HepG2 (cell line): ENCODE measurements around the gene PDE4D. TPM values are rescaled to one million over a fixed set of nuclear protein-coding genes. Genes with fewer than 3 reads are reported as not detected.

ENCODE experiments used
- ATAC-seq: fragments of 200-7000 bp; cut with Tn5 transposase; 3 replicates; pipeline ENCODE4 v1.9.1; 2020; ENCODE audit warnings: mild to moderate bottlenecking, moderate library complexity
- BruUV-seq: library from RNA; stranded (reverse); fragments of 400-500 nt; replicated peaks from 2 replicates; lab custom pipeline; 2021; lab: Mats Ljungman, UMichigan
- CTCF ChIA-PET: fragments of 300-600 bp; formaldehyde crosslinking; extraction: SDS; loops from one replicate; lab custom pipeline; 2021; ENCODE audit warnings: low total read pairs, inconsistent platforms, low intra/inter-chr PET ratio; lab: Yijun Ruan, JAX
- POLR2A ChIA-PET: fragments of 350-600 bp; sonication (Branson Sonifier 250); formaldehyde crosslinking; loops from one replicate; lab custom pipeline; 2020; ENCODE audit warnings: antibody characterized with exemption, inconsistent platforms; lab: Yijun Ruan, JAX
- DNase-seq: peaks from one replicate; pipeline ENCODE4 v3.0.0-alpha.2; 2015; ENCODE audit warnings: low spot score
- FAIRE-seq: peaks from 3 replicates; lab custom pipeline; 2011; peaks lifted over from hg19 to GRCh38; lab: Jason Lieb, UNC
- H2AFZ ChIP-seq: one replicate; pipeline ENCODE4 v1.6.1; 2011; ENCODE audit warnings: low read length, inconsistent platforms
- H3K27ac ChIP-seq: fragments of 300-600 bp; 3 replicates; pipeline ENCODE4 v1.8.0; 2011; ENCODE audit warnings: mixed run types, mild to moderate bottlenecking, mixed read lengths, low read length, inconsistent platforms; ENCODE audit not compliant: insufficient read depth; ENCODE audit errors: extremely low read length
- H3K27me3 ChIP-seq, 2 experiments: fragments of 200-600 bp in 1 of 2; 2 replicates in 1 of 2; 3 replicates in 1 of 2; pipeline versions ENCODE4 v1.6.0 to v1.8.0; 2011; ENCODE audit warnings: low read length in 2 of 2, mild to moderate bottlenecking in 2 of 2, moderate library complexity in 2 of 2, inconsistent platforms in 1 of 2; ENCODE audit not compliant: insufficient read depth in 2 of 2, control insufficient read depth in 1 of 2
- H3K36me3 ChIP-seq, 2 experiments: fragments of 200-600 bp in 1 of 2; replicated peaks in 1 of 2; 2 replicates in 1 of 2; 3 replicates in 1 of 2; pipeline versions ENCODE4 v1.5.1 to v1.8.0; 2011; ENCODE audit warnings: low read length in 2 of 2, inconsistent platforms in 1 of 2; ENCODE audit not compliant: insufficient read depth in 2 of 2, control insufficient read depth in 1 of 2
- H3K4me1 ChIP-seq: 2 replicates; pipeline ENCODE4 v1.5.1; 2012; ENCODE audit warnings: low read length, inconsistent platforms; ENCODE audit not compliant: insufficient read depth
- H3K4me2 ChIP-seq: 2 replicates; pipeline ENCODE4 v1.6.0; 2011; ENCODE audit warnings: low read depth, low read length, inconsistent platforms
- H3K4me3 ChIP-seq, 3 experiments: fragments of 200-600 bp in 1 of 3; sonication (generic), shearing (Covaris generic) in 1 of 3; replicated peaks in 1 of 3; 2 replicates each; pipeline ENCODE4 v1.5.1; 2011 to 2016; ENCODE audit warnings: low read length in 3 of 3, inconsistent platforms in 2 of 3, low read depth in 2 of 3, mild to moderate bottlenecking in 2 of 3, control low read depth in 1 of 3, mixed read lengths in 1 of 3; ENCODE audit not compliant: insufficient read depth in 1 of 3
- H3K79me2 ChIP-seq: one replicate; pipeline ENCODE4 v1.6.1; 2011; ENCODE audit warnings: low read length, inconsistent platforms; ENCODE audit not compliant: insufficient read depth
- H3K9ac ChIP-seq: 2 replicates; pipeline ENCODE4 v1.6.0; 2011; ENCODE audit warnings: mild to moderate bottlenecking, low read depth, low read length, inconsistent platforms; ENCODE audit not compliant: insufficient read depth
- H3K9me3 ChIP-seq: 2 replicates; pipeline ENCODE4 v1.5.1; 2012; ENCODE audit warnings: mild to moderate bottlenecking, low read length
- H4K20me1 ChIP-seq: 2 replicates; pipeline ENCODE4 v1.6.0; 2011; ENCODE audit warnings: inconsistent platforms, mild to moderate bottlenecking, low read length, moderate library complexity; ENCODE audit not compliant: insufficient read depth
- ARID5B ChIP-seq: IDR thresholded peaks from 2 replicates; pipeline ENCODE4 v1.4.0; 2020; ENCODE audit warnings: mild to moderate bottlenecking, missing genetic modification reagents
- HES4 ChIP-seq: sonication (generic); formaldehyde crosslinking; IDR thresholded peaks from 2 replicates; pipeline ENCODE4 v1.9.0; 2021; ENCODE audit warnings: mild to moderate bottlenecking, missing genetic modification reagents, borderline replicate concordance
- HOXA3 ChIP-seq: sonication (generic); formaldehyde crosslinking; IDR thresholded peaks from 2 replicates; pipeline ENCODE4 v1.5.0; 2020; ENCODE audit warnings: missing genetic modification reagents
- HOXD1 ChIP-seq: sonication (generic); formaldehyde crosslinking; IDR thresholded peaks from 2 replicates; pipeline ENCODE4 v1.5.0; 2020; ENCODE audit warnings: missing genetic modification reagents
- KLF12 ChIP-seq: sonication (generic); formaldehyde crosslinking; IDR thresholded peaks from 2 replicates; pipeline ENCODE4 v1.4.0; 2020; ENCODE audit warnings: missing genetic modification reagents, borderline replicate concordance
- LCORL ChIP-seq, 2 experiments: fragments of 450-650 bp in 1 of 2; sonication (generic) in 1 of 2; formaldehyde crosslinking in 1 of 2; IDR thresholded peaks; 2 replicates each; pipeline versions ENCODE4 v1.5.0 to v1.6.1; 2017 to 2020; ENCODE audit warnings: antibody characterized with exemption in 1 of 2, missing genetic modification reagents in 1 of 2
- MAFK ChIP-seq, 2 experiments: IDR thresholded peaks in 1 of 2; conservative IDR thresholded peaks in 1 of 2; 2 replicates each; pipeline ENCODE4 v1.6.1; 2011; ENCODE audit warnings: improper control_type of control experiment in 2 of 2, low read length in 2 of 2
- ZBTB34 ChIP-seq: sonication (generic); formaldehyde crosslinking; IDR thresholded peaks from 2 replicates; pipeline ENCODE4 v1.8.0; 2022; ENCODE audit warnings: mild to moderate bottlenecking, missing genetic modification reagents
- ZBTB44 ChIP-seq: sonication (generic); formaldehyde crosslinking; IDR thresholded peaks from 2 replicates; pipeline ENCODE4 v1.4.0; 2020; ENCODE audit warnings: missing genetic modification reagents
- ZNF484 ChIP-seq: sonication (generic); formaldehyde crosslinking; IDR thresholded peaks from 2 replicates; pipeline ENCODE4 v1.5.1; 2020; ENCODE audit warnings: mild to moderate bottlenecking, low read depth, missing genetic modification reagents, borderline replicate concordance
- ZNF670 ChIP-seq: sonication (generic); formaldehyde crosslinking; IDR thresholded peaks from 2 replicates; pipeline ENCODE4 v1.8.0; 2022; ENCODE audit warnings: mild to moderate bottlenecking, missing genetic modification reagents, borderline replicate concordance
- WGBS: methylation state at CpG from one replicate; pipeline ENCODE4 v1.1.6; 2017; ENCODE audit warnings: low lambda C conversion rate; 5-methylcytosine and 5-hydroxymethylcytosine counted together
- in situ Hi-C: cut with HindIII; loops from 2 replicates; pipeline ENCODE4 v1.10.0; 2017; ENCODE audit warnings: low pct_unique_long_range_greater_than_20kb; ENCODE audit not compliant: extremely low pct_ligation_motif_present
- intact Hi-C: fragments of 100-400 bp; cut with micrococcal nuclease; formaldehyde crosslinking; loops from one replicate; pipeline ENCODE4 v1.10.0; 2022; ENCODE audit not compliant: unreplicated experiment
- polyA plus RNA-seq, 8 experiments: library from polyadenylated mRNA; depleted of rRNA in 3 of 8; stranded (reverse) in 7 of 8; unstranded in 1 of 8; fragments of >200 nt; fragmentation: Illumina TruSeq in 4 of 8; extraction: Trizol in 4 of 8; gene quantifications; 2 replicates each; pipeline versions ENCODE4 v1.2.1 to v1.2.3, GENCODE V29; 2011 to 2016; ENCODE audit warnings: low read depth in 4 of 8, missing spikeins in 1 of 8, mixed read lengths in 1 of 8; ENCODE audit not compliant: insufficient read depth in 1 of 8
- total RNA-seq, 5 experiments: library from RNA; depleted of rRNA; stranded (reverse); fragments of >200 nt; fragmentation: Illumina TruSeq; extraction: Trizol; gene quantifications; 2 replicates each; pipeline ENCODE4 v1.2.3, GENCODE V29; 2016; ENCODE audit warnings: low read depth in 1 of 5

Gene PDE4D
- total and polyA plus RNA-seq, 2 of the 13 experiments (the other 11 are each of a cell fraction or from before 2014, with no cell fraction given) = 7.0 to 12.2 TPM

- 0 out of 2 replicates have a peak, but pooled peaks have one; percentile 6 for TF ChIP-seq ARID5B
- TF ChIP-seq, all 625 proteins: peak for 5
Measured at GRCh38 chr5:59257488-59258400, 635.8 kb downstream of the PDE4D start (continued).

DNA sequence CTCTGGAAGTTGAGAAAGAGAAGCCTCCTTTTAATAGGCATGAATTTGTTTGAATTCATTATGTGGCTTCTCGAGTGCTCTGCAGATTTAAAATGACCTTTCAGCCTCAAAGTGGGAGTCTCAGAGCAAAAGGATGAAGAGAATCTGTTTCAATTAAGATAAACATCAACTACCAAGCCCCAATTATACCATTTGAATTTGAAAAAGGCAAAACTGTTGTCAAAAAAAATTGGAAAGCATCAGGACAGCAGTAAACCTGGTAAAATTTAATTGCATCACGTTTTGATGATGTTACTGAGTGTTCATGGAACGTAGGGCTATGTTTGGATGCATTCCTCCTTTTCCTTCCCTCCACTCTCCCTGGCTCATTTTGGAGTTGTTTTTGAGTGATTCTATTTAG is 637.2 kb downstream of the PDE4D start:
- WGBS = 39% methylated on average over 3 of the region's 3 CpGs
- FAIRE-seq (no peak), ATAC-seq (no peak)
- no peak for TF ChIP-seq HOXD1 (CRISPR knock-in tag)
- no peak for TF ChIP-seq HOXA3 (CRISPR knock-in tag)
- TF ChIP-seq KLF12 (CRISPR knock-in tag) = no peak
- no peak for TF ChIP-seq ZNF484
- no peak for TF ChIP-seq LCORL (IDR thresholded peaks at IDR 0.05)
- no peak for TF ChIP-seq LCORL (CRISPR knock-in tag; IDR thresholded peaks at IDR 0.05)
- no peak for TF ChIP-seq ZBTB44
- no peak for TF ChIP-seq ZBTB34 (CRISPR knock-in tag)
- TF ChIP-seq ZNF670 = no peak
- no peak for TF ChIP-seq HES4 (CRISPR knock-in tag)
- TF ChIP-seq MAFK (conservative IDR thresholded peaks at IDR 0.05 in 1 of 2, IDR thresholded peaks at IDR 0.05 in 1 of 2; ENCODE audit: low read length in 2 of 2) = no peak

More for the DNA sequence above, 637.2 kb downstream of the PDE4D start:
- no TSS peak for BruUV-seq
- H3K4me3 ChIP-seq = no peak overlapping the region
- no peak for DNase-seq
- H2AFZ ChIP-seq = no peak overlapping the region
- in situ Hi-C loops (no loop called here), intact Hi-C loops (no loop called here)
- H3K9ac ChIP-seq = no peak overlapping the region
- H3K9me3 ChIP-seq = no peaks in the 10 kb centered on the region
- H3K27ac ChIP-seq = no peak overlapping the region
- 0 out of 2 replicates have a peak, but pooled peaks cover 3% of the 10 kb centered on the region for H4K20me1 ChIP-seq
- ChIA-PET CTCF (no interaction called here), POLR2A (no interaction called here)
- H3K79me2 ChIP-seq = no peaks in the 10 kb centered on the region
- no peaks in the 10 kb centered on the region for H3K36me3 ChIP-seq
- H3K4me2 ChIP-seq = no peak overlapping the region
- H3K4me1 ChIP-seq = peaks cover 23% of the 10 kb centered on the region
- no peaks in the 10 kb centered on the region for H3K27me3 ChIP-seq
